HG03280 (cell line): ENCODE results near the gene KRTAP5-3.
"Not testable (repeated sequence)": the region's sequence is repeated elsewhere in the genome, so short reads cannot be mapped to it uniquely, and the experiment has no call there.

Experiments
- ATAC-seq: cut with Tn5 transposase; IDR thresholded peaks from one replicate; pipeline ENCODE4 v1.9.1; 2021; ENCODE audit warnings: mild to moderate bottlenecking, moderate library complexity; ENCODE audit not compliant: unreplicated experiment

Gene KRTAP5-3, protein sequence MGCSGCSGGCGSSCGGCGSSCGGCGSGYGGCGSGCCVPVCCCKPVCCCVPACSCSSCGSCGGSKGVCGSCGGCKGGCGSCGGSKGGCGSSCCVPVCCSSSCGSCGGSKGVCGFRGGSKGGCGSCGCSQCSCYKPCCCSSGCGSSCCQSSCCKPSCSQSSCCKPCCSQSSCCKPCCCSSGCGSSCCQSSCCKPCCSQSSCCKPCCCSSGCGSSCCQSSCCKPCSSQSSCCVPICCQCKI

DNA sequence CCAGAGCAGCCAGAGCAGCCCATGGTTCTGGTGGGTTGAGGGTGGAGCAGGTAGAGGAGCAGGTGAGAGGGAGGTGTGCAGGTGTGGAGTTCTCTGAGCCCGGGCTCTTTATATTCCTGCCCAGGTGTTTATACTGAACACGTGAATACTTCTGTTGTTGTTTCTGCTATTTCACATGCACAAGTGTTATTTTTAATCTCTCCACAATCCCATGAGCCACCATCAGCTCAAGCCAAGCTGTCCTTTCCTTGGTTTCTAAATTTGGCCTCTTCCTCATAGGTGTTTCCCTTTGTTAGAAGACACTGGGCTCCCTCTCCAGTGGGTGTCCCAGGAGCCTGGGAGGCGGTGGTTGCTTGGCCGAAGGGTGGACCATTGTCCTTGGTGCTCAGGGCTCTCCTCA lies at the start of gene KRTAP5-3:
KRTAP5-3 (minus strand) TSS at position 101 of the 400 bp plus-strand sequence; CDS start at position 23, 78 bp downstream.
- ATAC-seq: no peak

DNA sequence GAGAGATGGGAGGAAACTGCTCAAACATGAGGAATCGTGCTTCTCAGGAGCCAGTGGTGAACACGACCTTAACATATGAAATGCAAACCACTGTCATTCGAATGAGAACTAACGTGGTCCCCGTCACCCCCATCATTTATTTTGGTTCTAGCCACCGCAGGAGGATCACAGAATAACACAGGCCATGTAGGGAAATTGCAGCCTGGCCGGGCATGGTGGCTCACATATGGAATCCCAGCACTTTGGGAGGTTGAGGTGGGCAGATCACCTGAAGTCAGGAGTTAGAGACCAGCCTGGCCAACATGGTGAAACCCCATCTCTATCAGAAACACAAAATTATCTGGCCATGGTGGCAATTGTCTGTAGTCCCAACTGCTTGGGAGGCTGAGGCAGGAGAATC lies 48.4 kb upstream of the KRTAP5-3 start:
- no peak for ATAC-seq

DNA sequence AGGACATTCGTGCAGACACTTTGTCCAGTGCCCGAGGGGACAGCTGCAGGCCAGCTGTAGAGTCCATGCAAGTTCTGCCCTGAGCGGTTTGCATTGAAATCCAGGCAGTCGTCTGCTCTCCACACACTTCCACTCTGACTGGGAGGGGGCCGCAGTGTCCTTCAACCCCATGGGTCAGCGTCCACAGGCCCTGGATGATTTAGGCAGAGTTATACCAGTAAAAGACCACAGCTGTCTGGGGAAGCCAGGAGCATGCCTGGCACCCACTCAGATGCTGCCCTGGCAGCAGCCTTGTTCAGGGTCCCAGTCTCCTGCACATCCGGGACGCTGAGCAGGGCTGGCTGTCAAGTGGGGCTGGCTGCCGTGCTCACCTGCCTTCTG lies 47.8 kb upstream of the KRTAP5-3 start:
- ATAC-seq: no peak

DNA sequence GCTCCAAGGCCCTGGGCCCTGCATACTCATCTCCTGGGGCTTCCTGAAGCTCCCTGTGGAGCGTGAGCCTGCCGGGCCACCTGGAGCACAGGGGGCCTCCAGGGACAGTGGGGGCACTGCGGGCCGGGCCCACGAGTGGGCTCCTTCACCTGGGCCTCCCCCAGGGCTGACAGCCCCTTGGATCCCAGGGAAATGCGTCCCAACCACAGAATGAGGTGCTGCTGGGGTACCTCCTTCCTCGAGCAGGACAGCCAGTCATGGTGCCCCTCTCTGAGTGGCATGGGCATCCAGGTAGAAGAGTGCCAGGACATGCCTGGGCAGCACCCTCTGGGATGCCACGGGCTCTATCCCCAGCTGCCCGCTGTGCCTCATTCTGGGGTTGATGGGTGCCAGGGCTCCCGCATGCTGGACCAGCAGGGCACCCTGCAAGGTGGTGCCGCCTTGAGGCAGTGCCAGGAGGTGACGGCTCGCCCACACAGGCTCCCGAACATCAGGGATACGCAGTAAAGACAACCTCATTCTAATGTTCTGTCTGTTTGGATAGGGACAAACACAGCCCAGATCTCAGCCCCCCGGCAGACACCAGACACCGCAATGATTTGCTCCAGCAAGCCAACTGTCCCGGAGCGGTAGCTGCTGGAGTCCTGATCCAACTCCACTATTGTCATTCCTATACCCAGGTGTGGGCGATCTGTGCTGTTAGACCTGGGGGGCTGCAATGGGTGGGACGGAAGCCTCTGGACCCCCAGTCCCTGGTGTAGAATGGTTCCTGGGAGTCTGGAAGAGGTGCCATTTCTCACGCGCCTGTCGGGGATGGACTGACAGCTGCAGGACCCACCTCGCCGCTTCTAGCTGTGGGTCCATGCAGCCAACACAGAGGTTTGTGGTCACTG lies 47.2 kb upstream of the KRTAP5-3 start:
- no peak for ATAC-seq

DNA sequence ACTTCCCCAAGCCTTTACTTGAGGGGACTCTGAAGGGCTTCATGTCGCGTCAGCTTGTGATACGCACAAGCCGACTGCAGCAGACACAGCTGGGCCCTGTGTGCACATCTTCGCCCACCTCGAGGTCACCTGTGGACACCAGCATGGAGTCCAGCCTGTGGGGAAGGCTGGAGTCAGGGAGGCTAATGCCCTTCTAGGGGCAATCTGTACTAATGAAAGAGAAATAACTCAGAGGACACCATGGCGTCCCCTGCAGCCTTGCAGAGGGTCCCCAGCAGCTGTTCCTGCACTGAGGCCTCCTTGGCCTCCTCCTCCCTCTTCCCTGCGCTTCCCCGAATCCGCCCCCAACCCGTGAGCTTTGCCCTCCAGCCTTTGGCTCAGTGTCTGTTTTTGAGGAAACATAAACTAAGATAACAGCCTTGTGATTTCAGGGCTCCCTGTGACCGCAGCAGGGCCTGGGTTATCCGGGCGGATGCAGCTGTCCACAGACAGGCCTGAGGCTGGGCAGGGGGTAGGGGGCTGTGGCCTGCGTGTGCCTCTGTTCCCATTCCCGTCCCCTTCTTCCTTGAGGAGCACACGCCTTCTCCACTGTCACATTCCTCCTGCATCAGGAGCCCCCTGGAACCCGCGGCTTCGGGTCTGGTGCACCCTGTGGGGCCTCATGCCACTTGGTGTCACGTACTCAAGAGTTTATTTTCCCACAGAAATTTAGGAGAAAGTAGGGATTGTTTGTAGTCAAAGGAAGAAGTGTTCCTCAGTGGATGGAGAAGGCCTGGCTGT lies 46.3 kb upstream of the KRTAP5-3 start:
- no peak for ATAC-seq

DNA sequence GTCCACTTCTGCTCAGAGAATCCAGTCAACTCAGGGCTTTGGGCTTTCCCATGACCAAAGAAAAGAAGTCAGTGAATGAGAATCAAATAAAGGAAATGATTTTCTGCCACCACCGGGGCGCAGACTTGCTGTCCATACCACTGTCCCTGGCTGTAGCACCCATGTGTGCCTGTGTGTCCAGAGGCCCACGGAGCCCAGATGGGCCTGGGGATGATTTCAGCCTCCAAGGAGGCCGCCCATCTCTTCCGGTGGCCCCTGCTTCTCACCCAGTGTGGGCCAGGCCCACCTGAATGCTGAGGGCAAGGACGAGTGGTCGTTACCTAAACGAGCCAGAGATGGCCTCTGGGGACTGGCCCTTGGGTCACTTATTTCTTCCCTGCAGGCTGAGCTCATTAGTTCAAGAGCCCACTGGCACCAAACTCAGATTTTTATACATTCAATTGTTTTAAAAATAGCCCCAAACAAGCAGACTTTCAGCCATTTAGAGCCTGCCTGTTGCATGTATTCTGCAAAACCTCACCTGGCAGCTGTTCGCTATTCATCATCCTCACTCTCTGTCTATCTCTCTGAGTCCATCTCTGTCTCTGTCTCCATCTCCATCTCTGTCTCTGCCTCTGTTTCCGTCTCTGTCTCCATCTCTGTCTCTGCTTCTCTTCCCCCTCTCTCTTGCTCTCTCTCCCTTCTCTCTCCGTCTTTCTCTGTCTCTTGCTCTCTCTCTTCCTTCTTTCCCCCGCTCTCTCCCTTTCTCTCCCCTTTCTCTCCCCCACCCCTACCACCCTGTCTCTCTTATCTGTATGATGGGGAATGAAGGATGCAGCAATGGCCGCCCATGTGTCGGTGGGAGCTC lies 45.5 kb upstream of the KRTAP5-3 start:
- ATAC-seq: no peak

DNA sequence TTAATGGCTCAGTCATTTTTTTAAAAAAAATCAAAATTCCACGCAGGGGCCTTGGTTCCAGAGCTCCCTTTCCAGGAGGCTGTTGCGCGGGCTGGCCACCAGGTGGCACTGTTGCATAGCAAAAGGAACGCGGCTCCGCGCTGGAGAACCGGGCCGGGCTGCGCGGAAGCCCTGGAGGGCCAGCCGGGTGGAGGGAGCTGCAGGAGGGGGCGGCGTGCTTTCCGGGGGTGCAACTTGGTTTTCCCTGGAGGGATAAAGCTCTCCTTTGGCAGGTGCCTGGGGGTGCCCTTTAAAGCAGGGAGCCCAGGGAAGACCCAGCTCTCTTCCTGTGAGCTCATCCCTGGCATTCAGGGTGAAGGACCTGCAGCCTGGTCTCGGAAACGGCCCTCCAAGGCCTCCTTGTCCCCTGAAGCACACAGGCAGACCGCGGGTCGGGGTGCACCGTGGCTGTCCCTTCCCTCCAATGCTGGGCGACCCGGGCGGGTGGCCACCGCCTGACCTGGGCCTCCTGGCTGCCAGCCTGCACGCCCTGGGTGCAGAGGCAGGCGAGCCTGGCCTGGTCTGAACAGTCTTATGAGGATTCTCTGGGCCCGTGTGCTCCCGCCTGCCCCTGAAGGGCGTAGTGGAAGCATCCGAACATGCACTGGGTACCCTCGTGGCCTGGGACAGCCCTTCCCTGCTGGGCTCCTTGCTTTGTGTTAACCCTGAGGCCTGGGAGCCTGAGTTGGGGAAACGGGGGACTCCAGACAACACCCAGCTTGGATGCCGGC lies 44.7 kb upstream of the KRTAP5-3 start:
- no peak for ATAC-seq

DNA sequence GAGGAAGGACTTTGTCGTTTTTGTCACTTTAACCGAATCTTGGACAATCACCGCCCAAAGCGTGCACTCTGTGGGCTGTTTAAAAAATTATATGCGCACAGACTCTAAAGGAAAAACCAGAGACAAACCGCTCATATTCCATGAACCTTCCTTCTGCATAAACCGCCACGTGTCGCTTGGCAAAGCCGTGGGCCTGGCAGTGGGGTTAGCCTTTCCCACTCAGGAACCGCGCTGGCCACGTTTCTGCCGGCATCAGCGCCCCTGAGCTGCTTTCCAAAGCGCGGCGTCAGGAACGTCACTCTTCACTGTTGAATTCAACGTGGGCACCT lies 44.1 kb upstream of the KRTAP5-3 start:
- no peak for ATAC-seq

DNA sequence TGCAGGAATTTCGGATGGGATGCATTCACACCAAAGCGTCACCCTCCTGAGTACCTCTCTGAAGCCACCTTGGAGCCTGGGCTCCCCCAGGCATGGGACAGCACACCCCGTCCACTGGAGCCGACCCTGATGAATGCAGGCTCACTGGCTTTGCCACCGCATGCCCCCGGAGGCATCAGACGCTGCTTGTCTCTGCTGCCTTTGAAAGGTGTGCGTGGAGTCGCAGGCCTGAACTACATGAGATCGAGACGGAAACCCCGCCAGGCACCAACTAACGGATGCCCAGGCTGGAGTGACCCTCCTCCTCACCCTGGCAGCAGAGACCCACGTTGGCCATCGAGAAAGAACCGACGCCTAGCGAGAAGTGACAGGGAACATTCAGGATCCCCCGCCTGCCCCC lies 43.8 kb upstream of the KRTAP5-3 start:
- no peak for ATAC-seq

DNA sequence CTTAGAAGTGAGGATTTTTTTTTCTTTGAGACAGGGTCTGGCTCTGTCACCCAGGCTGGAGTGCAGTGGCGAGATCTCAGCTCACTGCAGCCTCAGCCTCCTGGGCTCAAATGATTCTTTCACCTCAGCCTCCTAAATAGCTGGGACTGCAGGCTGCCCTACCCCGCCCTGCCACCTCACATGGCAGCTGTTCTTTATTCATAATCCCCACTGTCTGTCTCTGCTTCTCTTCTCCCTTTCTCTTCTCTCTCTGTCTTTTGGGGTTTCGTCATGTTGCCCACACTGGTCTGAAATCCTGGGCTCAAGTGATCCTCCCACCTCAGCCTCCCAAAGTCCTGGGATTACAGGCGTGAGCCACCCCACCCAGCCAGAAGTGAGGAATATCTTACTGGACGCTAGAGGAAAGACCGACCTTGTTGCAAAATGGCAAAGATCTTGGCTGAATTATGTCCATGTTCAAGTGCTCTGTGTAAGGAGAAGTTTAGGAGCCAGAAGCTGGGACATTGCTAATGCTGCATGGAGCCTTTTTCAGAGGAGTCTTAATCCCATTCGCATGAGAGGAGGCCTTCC lies 43.2 kb upstream of the KRTAP5-3 start:
- ATAC-seq: no peak

DNA sequence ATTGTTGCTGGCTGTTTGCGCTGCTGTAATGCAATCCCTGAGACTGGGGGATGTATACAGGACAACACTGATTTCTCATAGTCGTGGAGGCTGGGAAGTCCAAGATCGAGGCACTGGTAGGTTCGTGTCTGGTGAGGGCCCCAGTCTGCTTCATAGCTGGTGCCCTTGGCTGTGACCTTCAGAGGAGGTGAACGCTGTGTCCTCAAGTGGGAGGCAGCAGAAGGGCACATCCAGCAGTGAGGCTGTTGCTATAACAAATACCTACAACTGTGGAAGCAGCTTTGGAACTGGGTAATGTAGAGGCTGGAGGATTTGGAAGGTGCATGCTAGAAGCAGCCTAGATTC lies 42.6 kb upstream of the KRTAP5-3 start:
- ATAC-seq: no peak

DNA sequence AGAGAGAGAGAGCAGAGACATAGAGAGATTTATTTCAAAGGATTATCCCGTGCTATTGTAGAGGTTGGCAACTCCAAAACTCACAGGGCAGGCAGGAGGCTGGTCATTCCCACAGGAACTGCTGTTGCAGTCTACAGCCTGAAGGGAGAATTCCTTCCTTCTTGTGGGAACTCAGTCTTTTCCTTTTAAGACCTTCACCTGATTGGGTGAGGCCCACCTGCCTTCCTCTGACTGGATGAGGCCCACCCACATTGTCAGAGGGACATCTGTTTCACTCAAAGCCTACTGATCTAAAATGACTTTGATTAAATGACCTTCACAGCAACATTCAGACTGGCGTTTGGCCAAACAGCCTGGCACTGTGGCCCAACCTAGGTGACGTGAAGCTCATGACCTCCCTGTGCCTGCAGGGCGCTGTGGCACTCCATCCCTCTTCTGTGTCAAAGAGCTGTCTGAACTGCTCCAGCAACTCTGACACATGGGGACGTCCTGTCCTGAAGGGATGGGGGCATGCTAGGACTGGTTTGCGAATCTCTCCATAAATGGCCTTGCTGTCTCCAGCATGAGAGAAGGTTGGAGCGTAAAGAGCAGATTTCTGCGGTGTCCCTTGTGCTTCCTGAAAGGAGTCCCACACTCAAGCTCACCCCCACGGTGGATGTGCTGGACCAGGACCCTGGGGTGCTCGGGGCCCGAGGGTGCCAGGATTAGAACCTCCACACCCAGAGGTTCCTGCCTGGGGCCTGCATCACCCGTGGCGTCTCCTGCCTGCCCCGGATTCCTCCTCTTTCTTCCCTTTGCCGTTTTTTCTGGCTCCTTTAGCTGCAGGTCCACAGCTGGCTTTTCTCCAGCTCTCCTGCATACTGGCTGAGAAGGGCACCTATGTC lies 42.0 kb upstream of the KRTAP5-3 start:
- ATAC-seq: no peak

DNA sequence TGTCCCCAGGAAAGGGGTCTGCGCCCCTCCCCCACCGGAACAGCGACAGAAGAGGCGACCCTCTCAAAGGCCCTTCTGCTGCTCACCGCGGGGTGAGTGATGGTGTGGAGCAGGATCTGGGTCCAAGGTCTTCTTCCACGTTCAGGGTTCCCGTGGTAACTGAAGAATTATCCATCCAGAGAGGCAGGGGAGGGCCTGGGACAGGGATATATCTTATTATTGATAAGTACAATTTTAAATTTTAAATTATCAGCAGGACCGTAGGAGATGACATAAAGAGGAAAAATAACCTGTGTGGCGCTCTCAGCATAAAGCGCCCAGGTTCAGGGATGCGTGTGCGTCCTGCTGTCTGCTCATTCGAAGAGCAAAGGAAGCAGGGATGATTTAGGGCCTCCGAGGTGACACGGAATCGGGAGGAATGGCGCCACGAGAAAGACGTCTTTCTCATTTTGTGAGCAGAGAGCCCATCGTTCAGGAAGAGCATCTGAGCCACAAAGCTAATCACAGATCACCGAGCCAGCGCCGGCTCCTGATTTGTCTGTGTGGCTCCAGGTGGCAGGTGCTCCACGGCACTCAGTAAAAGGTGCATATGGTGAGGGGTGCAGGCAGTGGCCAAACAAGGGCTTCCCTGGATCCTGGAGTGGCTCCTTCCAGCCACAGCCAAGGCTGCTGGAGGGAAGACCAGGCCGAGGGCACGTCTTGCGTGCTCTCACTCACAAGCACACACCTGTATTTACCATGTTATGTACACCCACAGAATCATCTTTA lies 40.6 kb upstream of the KRTAP5-3 start:
- no peak for ATAC-seq

DNA sequence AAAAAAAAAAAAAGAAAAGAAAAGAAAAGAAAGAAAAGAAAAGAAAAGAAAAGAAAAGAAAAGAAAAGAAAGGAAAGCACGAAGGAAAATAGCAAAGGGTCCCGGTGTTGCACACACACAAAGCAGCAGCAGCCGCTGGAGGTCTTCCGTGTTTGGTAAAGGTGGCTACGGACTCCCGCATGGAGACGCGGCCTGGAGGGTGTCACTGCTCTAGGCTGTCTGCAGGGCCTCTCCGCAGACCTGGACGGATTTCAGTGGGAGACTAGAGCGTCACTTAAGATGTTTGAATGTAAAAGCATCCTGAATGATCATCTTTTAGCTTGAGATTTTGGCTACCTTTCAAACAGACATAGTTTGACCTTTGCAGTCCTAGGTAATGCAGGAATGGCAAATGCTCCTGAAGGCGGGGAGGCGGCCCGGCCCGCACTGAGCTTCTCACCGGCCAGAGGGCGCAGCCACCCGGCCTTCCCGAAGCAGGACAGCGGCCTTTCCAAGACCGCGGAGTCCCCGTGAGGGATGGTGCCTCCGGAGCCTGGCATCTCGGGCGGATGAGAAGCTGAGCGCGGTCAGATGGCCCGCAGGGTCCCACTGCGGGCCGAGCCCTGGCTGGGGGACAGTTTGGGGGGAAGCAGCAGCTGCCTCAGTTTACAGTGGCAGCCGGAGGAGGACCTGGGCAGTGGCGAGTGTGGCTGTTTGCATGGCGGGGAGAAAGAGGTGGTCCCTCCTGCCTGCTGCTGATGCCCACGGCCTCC lies 39.8 kb upstream of the KRTAP5-3 start:
- no peak for ATAC-seq

DNA sequence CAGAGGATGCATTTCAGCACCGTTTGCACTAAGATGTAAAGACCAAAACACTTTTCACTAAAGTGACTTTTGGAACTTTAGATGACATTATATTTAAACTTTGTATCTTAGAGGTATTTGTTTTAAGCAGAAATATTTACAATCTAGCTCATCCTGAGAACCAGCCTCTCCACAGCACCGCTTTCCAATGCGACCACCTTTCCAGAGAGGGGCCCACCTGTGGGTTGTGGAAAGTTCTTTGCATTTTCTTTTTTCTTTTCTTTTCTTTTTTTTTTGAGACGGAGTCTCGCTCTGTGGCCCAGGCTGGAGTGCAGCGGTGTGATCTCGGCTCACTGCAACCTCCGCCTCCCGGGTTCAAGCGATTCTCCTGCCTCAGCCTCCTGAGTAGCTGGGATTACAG lies 38.3 kb upstream of the KRTAP5-3 start:
- not testable (repeated sequence) for ATAC-seq

DNA sequence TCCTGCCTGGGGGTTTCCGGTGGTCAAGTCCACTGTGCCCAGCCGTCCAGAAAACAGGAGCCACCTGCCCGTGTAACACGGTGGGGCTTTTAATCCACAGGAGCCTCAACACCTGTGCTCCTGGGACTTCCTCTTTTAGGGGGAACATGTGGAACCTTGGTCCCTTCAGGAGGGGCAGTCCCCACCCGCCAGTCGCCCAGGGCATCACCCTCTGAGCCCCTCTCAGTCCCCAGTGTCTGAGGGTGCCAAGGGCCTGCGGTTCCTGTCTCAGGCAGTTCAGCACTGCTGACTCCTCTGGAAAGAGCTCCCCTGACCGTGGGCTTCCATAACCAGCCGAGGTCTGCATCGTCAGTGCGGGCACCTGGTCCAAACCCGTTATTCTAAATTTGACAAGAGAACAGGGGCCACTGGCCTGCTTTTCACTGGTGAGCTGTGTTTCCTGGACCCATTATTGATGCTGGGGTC lies 37.1 kb upstream of the KRTAP5-3 start:
- no peak for ATAC-seq

DNA sequence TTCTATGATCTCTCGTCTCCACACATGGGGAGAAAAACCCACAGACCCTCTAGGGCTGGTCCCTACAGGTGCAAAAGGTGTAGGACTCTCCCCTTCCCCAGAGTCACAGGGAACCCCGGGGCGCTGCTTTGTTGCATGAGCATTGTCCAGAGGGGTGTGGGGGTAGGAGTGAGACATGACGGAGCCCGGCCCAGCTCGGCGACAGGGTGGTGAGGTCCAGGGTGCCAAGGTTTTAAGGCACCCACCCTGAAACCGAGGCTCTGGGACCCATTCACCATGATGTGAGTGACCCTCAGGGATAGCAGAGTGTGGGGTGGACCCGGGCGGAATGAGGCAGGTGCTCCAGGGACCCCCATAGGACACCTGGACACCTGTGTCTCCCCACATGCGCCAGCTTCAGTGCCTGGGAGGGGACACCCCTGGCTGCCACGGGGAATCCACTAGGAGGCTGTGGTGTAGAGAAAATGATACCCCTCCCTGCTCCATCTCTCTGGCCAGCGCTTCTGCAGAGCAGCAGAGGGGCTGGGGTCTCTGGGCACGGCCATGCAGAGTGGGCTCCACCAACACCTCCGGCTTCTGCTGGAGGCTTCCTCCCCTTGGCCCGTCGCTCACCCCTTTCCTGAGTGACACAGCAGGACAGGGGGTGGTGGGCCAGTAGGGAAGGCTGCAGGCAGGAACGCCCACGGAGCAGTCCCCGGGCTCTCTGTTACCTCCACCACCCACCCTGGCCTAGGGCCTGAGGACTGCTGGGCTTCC lies 36.5 kb upstream of the KRTAP5-3 start:
- ATAC-seq: no peak
